NCI-H1436 (cell line): ENCODE data around the gene IL11.
A peak's percentile ranks its signal among the peaks of the same experiment; 100 is the strongest.

ENCODE experiments used
- DNase-seq: peaks from one replicate; lab custom pipeline; 2025; lab: John Stamatoyannopoulos, UW

IL11 gene

DNA sequence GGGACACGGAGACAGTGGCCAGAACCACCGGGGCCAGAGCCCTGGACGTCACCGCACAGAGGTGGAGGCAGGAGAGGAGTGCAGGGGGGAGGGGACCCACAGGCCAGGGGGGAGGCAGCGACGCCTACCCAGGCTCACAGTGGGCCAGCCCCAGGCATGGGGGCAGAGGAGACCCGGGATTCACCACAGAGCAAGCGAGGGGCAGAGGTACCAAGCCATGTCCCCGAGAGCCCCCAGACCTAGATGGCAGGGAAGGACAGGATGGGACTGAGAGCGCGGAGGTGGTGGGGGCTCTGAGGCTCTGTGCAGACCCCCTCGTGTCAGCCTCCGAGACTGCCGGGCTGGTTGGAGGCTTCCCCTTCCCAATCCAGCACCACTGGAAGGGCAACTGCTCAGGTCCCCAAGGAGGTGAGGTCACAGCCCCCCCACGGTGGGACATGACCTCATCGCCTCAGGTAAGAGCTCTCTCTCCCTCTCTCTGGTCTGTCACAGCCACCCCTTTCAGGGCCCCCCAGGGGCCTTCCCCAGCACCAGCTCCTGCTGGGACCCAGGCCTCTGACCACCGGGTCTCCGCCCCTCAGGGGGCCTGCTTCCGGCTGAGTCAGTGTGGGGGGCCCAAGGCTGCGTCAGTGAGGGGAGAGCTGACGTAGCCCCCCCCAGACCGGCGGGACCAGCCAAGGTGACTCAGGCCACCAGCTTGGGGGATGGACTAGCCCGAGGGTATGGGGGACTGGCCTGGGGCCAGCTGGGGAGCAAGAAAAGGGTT lies 2.2 kb upstream of the IL11 start:
- DNase-seq, result no peak

GRCh38 chr19:55369653-55370304 lies 484 bp downstream of the IL11 start:
- DNase-seq, result peak; percentile 30

DNA sequence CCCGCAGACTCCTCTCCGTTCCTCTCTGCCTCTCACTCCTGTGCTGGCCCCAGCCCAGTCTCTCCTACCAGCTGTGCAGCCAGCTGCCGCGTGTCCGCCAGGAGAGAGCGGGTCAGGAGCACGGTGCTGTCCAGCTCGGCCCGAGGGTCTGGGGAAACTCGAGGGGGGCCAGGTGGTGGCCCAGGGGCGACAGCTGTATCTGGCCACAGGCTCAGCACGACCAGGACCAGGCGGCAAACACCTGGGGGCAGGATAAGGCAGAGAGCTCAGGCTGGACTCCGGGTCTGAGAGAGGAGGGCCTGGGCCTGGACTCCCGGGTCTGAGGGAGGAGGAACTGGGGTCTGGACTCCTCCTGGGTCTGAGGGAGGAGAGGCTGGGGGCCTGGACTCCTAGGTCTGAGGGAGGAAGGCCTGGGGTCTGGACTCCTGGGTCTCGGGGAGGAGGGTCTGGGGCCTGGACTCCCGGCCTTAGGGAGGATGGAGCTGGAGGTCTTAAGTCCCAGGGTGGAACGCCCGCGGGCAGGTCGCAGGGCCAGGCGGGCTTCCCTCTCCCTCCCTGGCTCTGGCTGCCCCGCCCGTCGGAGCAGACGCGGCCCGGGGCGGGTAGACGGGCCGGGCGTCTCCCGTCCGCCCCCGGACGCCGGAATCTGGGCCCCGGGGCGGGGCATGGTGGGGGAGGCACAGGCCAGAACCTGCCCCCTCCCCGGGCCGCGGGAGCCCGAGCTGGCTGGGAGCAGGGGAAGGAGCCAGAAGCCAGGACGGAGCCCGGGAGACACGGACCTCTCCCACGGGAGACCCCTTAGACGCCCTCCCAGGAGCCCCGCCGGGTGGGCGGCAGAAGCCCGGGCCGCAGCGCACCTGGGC lies 1.3 kb downstream of the IL11 start:
- no peak for DNase-seq

DNA sequence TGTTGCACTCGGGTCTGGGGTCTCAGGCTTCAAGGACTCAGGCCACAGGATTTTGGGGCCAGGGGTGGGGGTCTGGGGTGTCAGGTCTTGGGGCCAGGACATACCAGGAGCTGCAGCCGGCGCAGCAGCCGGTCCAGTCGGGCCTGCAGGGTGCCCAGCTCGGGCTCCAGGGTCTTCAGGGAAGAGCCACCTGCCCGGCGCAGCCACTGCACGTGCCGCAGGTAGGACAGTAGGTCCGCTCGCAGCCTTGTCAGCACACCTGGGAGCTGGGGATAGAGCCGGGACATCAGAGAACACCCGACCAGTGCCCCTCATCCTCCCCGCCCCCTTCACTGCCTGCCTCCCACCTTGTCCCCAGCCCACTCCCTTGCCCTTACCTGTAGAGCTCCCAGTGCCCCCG lies 2.2 kb downstream of the IL11 start:
- no peak for DNase-seq

DNA sequence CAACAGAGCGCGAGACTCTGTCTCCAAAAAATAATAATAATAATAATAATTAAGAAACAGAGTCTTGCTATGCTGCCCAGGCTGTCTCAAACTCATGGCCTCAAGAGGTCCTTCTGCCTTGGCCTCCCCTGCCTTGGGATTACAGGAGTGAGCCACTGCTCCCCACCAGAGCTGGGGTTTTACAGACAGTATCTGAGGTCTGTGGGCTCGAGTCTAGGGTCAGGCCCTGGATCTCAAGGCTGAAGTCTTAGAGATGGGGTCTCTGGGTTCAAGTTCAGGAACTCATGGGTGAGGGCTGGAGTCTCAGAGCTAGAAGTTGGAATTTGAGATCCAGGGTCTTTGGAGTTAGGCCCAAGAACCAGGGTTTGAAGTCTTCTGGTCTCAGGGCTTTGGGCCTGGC lies 3.5 kb downstream of the IL11 start:
- DNase-seq, result no peak

DNA sequence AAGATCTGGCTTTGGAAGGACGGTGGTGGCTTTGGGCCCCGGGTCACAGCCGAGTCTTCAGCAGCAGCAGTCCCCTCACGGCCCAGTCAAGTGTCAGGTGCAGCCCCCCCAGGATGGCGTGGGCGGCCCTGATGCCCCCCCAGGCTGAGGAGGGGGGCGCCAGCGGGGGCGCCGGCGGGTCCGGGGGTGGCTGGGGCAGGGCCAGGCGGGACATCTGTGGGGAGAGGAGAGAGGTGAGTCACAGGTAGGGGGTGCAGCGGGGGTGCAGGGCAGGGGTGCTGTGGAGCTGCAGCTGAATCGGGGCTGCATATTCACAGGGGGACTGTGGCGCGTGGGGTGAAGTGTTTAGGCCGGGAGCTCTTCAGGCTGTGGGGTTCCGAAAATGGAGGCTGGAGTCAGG lies 4.3 kb downstream of the IL11 start:
- no peak for DNase-seq

DNA sequence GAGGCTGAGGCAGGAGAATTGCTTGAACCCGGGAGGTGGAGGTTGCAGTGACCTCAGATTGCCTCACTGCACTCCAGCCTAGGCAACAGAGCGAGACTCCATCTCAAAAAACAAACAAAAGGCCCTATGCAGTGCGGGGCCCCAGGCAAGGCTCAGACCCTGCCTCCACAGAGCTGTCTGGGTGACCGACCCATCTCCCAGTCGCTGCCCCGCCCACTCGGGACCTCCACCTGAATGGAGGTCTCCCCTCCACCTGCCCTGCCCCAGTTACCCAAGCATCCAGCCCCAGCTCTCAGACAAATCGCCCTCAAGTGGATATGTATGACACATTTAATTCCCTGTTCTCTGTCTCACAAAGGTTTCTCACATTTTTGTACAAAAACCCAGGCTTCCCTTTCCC lies 5.0 kb downstream of the IL11 start:
- no peak for DNase-seq

GRCh38 chr19:55362990-55363716 lies 7.1 kb downstream of the IL11 start, which contains the start of gene GARIN5B:
GARIN5B (minus strand) TSS chr19:55363260; CDS start chr19:55363066, 194 bp downstream.
- DNase-seq, result no peak

DNA sequence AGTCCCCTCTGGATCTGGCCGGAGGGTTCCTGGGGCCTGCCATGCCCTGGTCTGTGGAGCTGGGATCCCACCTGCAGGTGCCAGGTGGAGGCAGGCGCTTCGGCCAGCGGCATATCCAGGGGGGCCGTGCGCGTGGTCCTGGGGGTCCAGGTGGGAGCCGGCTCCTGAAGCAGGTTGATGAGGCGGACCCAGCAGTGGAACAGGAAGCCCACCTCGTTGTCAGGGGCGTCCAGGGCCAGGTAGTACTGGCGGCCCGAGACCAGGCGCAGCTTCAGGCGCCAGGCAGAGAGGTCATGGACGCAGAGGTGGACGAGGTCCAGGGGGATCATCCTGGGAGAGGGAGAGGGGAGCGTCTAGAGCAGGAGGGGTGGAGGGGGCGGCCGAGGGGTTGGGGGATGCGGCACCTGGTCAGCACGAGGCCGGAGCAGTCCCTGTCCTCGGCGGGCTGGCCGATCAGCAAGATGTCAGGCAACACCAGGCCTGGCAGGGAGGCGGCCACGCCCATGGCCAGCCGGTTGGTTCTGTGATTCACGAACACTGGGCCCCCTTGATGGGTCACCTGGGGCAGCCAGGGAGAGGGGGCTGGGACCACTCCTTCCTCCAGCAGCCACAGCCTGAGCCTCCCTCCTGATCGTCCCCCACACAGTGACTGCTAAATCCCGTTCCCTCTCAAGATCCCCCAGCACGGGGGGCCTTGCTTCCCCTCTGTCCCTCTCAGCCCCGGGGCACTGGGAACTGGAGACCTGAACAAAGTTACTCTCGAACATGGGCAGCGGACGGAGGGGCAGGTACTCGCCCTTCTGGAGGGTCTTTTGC lies 7.9 kb downstream of the IL11 start:
- no peak for DNase-seq

GRCh38 chr19:55360902-55361301 lies 9.4 kb downstream of the IL11 start:
- no peak for DNase-seq

DNA sequence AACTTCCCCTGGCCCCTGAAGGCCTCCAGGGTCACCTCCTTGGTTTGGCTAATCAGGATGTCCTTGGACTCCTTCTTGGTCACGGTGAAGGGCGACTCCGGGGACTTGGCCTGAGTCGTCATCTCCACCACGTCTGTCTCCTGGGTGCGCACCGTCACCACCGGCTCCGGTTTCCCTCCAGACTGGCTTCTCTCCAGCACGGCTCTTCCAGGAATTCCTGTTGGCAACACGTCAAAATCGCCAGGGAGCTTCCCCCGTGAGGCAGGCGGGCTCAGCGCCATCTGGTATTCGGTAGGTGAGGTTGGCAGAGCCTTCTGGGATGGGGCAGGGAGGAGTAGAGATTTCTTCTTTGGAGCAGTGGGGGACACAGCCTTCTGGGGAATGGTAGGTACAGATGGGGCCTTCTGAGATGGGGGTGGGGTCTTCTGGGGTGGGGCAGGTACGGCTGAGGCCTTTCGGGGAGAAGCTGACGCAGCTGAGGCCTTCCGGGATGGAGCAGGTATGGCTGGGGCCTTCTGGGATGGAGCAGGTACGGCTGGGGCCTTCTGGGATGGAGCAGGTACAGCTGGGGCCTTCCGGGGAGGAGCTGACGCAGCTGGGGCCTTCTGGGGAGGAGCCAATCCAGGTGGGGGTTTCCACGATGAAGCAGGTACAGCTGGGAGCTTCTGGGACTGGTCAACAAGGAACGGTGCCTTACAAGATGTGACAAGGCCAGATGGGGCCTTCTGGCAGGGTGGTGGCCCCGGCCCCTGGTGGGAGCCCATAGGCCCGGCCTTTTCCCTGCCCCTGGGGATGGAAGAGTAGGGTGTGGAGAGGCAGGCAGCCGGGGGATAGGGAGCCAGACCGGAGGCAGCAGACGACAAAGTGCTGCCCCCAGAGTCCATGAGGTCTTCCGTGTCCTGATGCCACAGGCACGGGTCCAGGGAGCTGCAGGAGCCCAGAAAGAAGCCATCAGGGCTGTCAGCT lies 11.0 kb downstream of the IL11 start:
- no peak for DNase-seq

DNA sequence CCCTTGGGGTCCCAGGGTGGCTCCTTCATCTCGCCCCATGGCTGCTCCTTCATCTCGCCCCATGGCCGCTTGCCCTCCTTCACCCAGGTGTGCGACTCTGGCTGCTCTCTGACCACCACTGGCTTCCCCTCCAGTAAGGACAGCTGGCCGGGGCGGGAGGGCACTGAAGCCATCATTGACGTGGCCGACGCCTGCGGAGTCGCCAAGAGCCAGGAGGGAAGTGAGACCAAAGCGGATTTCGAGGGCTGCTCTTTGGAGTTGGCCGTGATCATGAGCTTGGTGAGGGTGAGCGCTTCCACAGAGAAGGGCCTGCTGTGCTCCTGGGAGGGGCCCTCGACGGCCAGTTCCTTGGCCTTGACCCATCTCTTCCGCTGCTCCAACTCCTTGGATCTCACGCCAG lies 11.8 kb downstream of the IL11 start:
- no peak for DNase-seq

GRCh38 chr19:55355213-55355821 lies 14.9 kb downstream of the IL11 start:
- DNase-seq, result no peak

DNA sequence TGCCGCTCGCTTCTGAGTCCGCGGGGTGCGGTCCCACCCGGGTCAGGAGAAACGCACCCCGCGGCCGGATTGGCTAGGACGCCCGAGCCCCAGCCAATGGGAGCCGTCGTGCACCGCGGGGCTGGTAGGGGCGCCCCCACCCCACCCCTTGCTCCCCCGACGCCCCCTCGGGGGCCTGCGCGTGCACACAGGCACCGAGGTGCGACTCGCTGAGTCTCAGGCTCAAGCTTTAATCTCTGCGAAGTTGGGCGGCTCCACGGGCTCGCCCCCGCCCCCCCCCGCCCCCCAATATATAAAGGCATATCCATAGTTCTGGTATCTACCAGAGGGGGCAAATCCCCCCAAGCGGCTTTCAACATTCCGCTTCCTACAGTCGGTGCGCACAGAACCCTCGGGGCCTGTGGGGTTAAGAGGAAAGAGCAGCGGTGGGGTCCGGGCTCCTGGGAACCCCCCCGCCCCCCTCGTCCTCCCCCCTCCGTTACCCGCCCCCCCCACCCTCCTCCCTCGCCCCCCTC lies 15.5 kb downstream of the IL11 start, which contains the start of gene COX6B2:
COX6B2 (minus strand) TSS at position 22 of the 515 bp plus-strand sequence. CDS start 198 bp downstream, outside the sequence.
- DNase-seq, result no peak

DNA sequence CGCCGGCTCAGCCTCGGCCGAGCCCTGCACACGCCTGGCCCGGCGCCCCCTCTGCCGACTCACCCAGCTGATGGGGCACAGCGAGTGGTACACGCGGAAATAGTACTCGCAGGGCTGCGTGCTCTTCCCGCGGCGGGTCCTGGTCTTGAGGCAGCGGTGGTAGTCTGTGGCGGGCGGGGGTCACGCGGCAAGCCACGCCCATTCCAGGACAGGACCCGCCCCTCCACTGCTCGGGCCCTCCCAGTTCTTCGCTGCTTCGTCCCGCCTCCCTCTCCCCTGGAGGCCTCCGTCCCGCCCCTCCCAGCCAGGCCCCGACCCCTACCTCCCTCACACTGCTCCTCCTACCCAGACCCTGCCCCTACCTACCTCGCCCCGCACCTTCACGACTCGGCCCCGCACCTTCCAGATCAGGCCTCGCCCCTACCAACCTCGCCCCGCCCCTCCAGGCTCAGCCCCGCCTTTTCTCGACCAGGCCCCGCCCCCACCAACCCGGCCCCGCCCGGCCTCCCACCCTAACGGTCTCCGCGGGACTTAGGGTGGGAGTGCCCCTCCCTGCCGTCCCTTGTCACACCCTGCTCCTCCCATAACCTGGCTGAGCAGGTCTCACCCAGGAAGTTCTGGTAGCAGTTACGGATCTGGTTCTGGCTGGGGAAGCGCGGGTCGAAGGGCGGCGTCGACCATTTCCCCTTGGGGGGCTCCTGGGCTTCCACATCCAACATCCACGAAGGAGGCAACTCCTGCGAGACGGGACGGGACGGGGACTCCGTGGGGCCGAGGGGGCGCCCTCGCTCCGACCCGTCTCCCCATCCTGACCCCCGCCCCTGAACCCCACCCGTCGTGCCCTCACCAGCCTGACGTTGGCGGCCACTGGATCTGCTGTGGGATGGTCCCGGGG lies 16.2 kb downstream of the IL11 start:
- DNase-seq, result peak; percentile 72

DNA sequence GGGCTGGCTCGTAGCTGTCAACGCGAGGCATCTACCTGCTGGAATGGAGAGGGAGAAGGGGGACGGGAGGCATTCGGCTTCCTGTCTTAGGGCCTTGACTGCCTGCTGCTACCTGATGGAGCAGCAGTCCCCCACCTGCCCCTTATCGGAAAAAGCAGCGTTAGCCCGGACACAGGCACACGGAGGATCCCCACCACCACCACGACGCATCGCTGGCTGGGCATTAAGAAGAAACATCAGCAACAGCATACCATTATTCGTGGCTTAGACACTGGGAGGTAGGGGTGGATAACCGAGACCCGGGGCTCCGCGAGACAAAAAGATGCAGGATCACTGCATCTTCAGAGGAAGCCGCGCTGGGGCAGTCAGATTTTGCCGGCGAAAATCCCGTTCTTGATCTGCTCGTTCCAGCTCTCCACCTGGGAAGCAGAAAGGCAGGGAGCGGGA lies 16.9 kb downstream of the IL11 start:
- DNase-seq, result no peak

DNA sequence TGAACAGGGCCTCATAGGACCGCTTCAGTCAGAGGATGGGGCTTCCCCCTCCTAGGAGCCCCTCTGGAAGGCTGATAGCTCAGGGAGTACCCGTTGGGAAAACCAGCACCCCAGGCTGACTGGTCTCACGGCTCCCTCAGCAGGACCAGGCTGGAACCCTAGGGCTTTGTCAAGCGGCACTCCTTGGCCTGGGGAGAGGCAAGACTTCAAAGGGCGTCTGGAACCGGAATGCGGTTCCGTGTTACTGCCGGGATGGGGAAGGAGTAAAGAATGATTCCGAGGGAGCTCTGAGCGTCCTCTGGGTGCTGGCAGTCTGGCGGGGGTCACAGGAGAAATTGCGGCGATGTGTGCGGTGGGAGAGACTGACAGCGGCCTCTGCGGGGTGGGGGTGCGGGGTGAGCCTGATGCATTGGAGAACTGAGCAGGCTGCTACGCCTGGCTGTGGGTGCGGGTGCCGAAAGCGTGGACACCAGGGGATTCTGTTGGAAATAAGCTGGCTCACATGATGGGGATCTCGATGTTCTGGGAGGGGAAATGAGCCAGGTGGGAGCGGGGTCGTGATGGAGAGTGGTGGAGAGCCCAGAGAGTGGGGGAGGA lies 17.6 kb downstream of the IL11 start:
- no peak for DNase-seq

DNA sequence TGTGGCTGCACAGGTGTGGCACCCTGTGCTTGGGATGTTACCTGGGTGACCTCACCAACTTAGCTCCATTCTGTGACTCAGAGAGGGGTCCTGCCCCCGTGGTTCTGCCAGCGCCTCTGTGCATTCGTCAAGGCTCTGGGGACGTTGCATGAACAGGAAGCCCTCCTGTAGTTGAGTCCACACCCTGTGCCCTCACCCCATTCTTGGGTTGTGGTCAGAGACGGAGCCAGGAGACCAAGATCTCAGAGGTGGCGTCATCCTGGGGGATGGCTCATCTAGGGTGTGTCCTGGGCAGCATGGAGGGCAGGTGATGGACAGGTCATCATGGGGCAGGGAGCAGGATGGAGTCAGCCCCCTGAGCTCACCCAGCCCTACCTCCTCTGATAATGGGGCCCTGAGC lies 18.2 kb downstream of the IL11 start:
- no peak for DNase-seq
